Panc1 (cell line): Measurements from ENCODE around the gene TBRG4. TPM values are rescaled to one million over a fixed set of nuclear protein-coding genes. Genes with fewer than 3 reads are reported as not detected.

Source experiments
- ATAC-seq: fragments of 200-7000 bp; cut with Tn5 transposase; 2 replicates; pipeline ENCODE4 v1.9.1; 2020; ENCODE audit warnings: mild to moderate bottlenecking, moderate library complexity
- BruUV-seq: library from RNA; stranded (reverse); fragments of 400-500 nt; replicated peaks from 2 replicates; lab custom pipeline; 2021; lab: Mats Ljungman, UMichigan
- CTCF ChIA-PET: fragments of 300-600 bp; sonication (Branson Sonifier 250); formaldehyde crosslinking; loops from one replicate; lab custom pipeline; 2022; ENCODE audit warnings: antibody characterized with exemption; lab: Charles Lee
- POLR2A ChIA-PET: fragments of 300-600 bp; sonication (Branson Sonifier 250); formaldehyde crosslinking; loops from one replicate; lab custom pipeline; 2022; ENCODE audit warnings: antibody characterized with exemption; lab: Charles Lee
- DNase-seq: peaks from one replicate; pipeline ENCODE4 v3.0.0-alpha.2; 2010; ENCODE audit warnings: low read depth, low spot score
- H3K27ac ChIP-seq: 2 replicates; pipeline ENCODE4 v1.5.1; 2011; ENCODE audit warnings: mild to moderate bottlenecking, low read length, inconsistent platforms
- H3K27me3 ChIP-seq: fragments of 200-500 bp; sonication (Bioruptor generic); 2 replicates; pipeline ENCODE4 v1.6.0; 2014; ENCODE audit warnings: low read length, inconsistent platforms; ENCODE audit not compliant: control insufficient read depth, insufficient read depth
- H3K36me3 ChIP-seq: fragments of 200-500 bp; sonication (Bioruptor generic); 2 replicates; pipeline ENCODE4 v1.5.1; 2014; ENCODE audit warnings: inconsistent platforms, mild to moderate bottlenecking, low read length, moderate library complexity; ENCODE audit not compliant: control insufficient read depth, insufficient read depth
- H3K4me1 ChIP-seq: 2 replicates; pipeline ENCODE4 v1.5.1; 2011; ENCODE audit warnings: inconsistent platforms, mild to moderate bottlenecking, low read length, moderate library complexity; ENCODE audit not compliant: control insufficient read depth, insufficient read depth
- H3K4me3 ChIP-seq, 2 experiments: 2 replicates each; pipeline ENCODE4 v1.5.1; 2011 to 2012; ENCODE audit warnings: low read depth in 2 of 2, low read length in 2 of 2, mild to moderate bottlenecking in 2 of 2, inconsistent platforms in 1 of 2, moderate library complexity in 1 of 2
- H3K9me3 ChIP-seq: fragments of 200-500 bp; sonication (Bioruptor generic); 2 replicates; pipeline ENCODE4 v1.5.1; 2014; ENCODE audit warnings: low read depth, mild to moderate bottlenecking, inconsistent platforms, low read length, moderate library complexity; ENCODE audit not compliant: control insufficient read depth, insufficient read depth
- POLR2AphosphoS5 ChIP-seq: IDR thresholded peaks from 2 replicates; pipeline ENCODE4 v1.6.1; 2012; ENCODE audit warnings: mild to moderate bottlenecking, low read depth, low read length, moderate library complexity
- REST ChIP-seq, 2 experiments: IDR thresholded peaks; 2 replicates each; pipeline ENCODE4 v1.6.1; 2011 to 2012; ENCODE audit warnings: low read depth in 2 of 2, control low read depth in 1 of 2, low read length in 1 of 2, mild to moderate bottlenecking in 1 of 2, moderate library complexity in 1 of 2; ENCODE audit not compliant: insufficient read depth in 1 of 2
- SIN3A ChIP-seq: IDR thresholded peaks from 2 replicates; pipeline ENCODE4 v1.6.1; 2012; ENCODE audit warnings: low read depth, mild to moderate bottlenecking, low read length, moderate library complexity, borderline replicate concordance; ENCODE audit not compliant: insufficient read depth
- TCF7L2 ChIP-seq: IDR thresholded peaks from 2 replicates; pipeline ENCODE4 v1.6.1; 2011; ENCODE audit warnings: mild to moderate bottlenecking, low read depth, low read length, inconsistent platforms
- in situ Hi-C: cut with HindIII; loops from 2 replicates; pipeline ENCODE4 v1.10.0; 2016; ENCODE audit warnings: low sequenced_read_pairs, low pct_unique_long_range_greater_than_20kb
- intact Hi-C: fragments of 100-400 bp; cut with micrococcal nuclease; formaldehyde crosslinking; loops from one replicate; pipeline ENCODE4 v1.10.0; 2022; ENCODE audit not compliant: unreplicated experiment
- total RNA-seq: library from RNA; stranded (reverse); gene quantifications from one replicate; pipeline ENCODE4 v1.2.1, GENCODE V29; 2021; ENCODE audit not compliant: unreplicated experiment
- TF ChIP-seq, protein P1 (sequence below): fragments of 450-650 bp; IDR thresholded peaks from 2 replicates; pipeline ENCODE4 v1.5.1; 2017; ENCODE audit warnings: mild to moderate bottlenecking

TBRG4 gene
- total RNA-seq, 1 experiment from 2014 or later: 149 TPM

GRCh38 chr7:45068236-45069023 is 43.1 kb downstream of the TBRG4 start:
- no TSS peak for BruUV-seq
- no peaks in the 10 kb centered on the region for H3K9me3 ChIP-seq
- no peak overlapping the region for H3K27ac ChIP-seq
- no peak overlapping the region for H3K4me3 ChIP-seq
- no peak for ATAC-seq
- POLR2A ChIA-PET: no interaction called here
- peaks cover 2% of the 10 kb centered on the region; the same call in 1 of the 2 replicates for H3K36me3 ChIP-seq
- TF ChIP-seq TCF7L2 (no peak), REST (IDR thresholded peaks at IDR 0.05; ENCODE audit: insufficient read depth in 1 of 2, low read depth in 2 of 2, low read length in 1 of 2) (no peak), SIN3A (no peak), POLR2AphosphoS5 (no peak)
- TF ChIP-seq, protein P1, sequence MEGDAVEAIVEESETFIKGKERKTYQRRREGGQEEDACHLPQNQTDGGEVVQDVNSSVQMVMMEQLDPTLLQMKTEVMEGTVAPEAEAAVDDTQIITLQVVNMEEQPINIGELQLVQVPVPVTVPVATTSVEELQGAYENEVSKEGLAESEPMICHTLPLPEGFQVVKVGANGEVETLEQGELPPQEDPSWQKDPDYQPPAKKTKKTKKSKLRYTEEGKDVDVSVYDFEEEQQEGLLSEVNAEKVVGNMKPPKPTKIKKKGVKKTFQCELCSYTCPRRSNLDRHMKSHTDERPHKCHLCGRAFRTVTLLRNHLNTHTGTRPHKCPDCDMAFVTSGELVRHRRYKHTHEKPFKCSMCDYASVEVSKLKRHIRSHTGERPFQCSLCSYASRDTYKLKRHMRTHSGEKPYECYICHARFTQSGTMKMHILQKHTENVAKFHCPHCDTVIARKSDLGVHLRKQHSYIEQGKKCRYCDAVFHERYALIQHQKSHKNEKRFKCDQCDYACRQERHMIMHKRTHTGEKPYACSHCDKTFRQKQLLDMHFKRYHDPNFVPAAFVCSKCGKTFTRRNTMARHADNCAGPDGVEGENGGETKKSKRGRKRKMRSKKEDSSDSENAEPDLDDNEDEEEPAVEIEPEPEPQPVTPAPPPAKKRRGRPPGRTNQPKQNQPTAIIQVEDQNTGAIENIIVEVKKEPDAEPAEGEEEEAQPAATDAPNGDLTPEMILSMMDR: no peak
- intact Hi-C loops: no loop called here
- CTCF ChIA-PET: no interaction called here
- no peaks in the 10 kb centered on the region for H3K27me3 ChIP-seq
- no peak for DNase-seq
- H3K4me1 ChIP-seq: no peaks in the 10 kb centered on the region
- in situ Hi-C loops: no loop called here

DNA sequence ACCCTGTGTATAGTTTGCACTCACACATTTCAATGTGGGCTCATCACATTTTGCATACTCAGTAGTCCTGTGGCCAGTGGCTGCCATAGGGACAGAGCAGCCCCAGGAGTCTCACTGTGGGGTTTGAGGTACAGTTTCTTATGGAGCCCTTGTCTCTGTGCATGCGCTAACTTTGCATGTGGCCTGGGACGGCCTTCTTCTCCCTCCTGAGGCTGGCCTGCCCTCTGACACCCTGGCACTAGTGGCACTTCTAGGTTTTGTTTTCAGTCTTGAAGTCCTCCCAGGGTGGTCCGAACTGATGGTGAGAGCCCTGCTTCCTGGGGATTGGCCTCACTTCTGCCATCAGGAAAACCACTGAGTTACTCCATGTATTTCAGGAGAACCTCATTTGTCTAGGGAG is 43.9 kb downstream of the TBRG4 start:
- intact Hi-C loops: no loop called here
- H3K9me3 ChIP-seq: no peaks in the 10 kb centered on the region
- H3K4me1 ChIP-seq: no peaks in the 10 kb centered on the region
- no peak overlapping the region for H3K4me3 ChIP-seq
- TF ChIP-seq TCF7L2: no peak
- no peak for TF ChIP-seq POLR2AphosphoS5
- TF ChIP-seq REST (IDR thresholded peaks at IDR 0.05; ENCODE audit: insufficient read depth in 1 of 2, low read depth in 2 of 2, low read length in 1 of 2): no peak
- TF ChIP-seq SIN3A: no peak
- TF ChIP-seq, protein P1: no peak
- in situ Hi-C loops: no loop called here
- H3K36me3 ChIP-seq: peaks cover 2% of the 10 kb centered on the region; the same call in 1 of the 2 replicates
- ATAC-seq: no peak
- DNase-seq: no peak
- H3K27me3 ChIP-seq: no peaks in the 10 kb centered on the region
- no peak overlapping the region for H3K27ac ChIP-seq
- no TSS peak for BruUV-seq
- POLR2A ChIA-PET: no interaction called here
- CTCF ChIA-PET: no interaction called here
